ENCODE results near the gene DNM3.

The DNM3 gene

DNA sequence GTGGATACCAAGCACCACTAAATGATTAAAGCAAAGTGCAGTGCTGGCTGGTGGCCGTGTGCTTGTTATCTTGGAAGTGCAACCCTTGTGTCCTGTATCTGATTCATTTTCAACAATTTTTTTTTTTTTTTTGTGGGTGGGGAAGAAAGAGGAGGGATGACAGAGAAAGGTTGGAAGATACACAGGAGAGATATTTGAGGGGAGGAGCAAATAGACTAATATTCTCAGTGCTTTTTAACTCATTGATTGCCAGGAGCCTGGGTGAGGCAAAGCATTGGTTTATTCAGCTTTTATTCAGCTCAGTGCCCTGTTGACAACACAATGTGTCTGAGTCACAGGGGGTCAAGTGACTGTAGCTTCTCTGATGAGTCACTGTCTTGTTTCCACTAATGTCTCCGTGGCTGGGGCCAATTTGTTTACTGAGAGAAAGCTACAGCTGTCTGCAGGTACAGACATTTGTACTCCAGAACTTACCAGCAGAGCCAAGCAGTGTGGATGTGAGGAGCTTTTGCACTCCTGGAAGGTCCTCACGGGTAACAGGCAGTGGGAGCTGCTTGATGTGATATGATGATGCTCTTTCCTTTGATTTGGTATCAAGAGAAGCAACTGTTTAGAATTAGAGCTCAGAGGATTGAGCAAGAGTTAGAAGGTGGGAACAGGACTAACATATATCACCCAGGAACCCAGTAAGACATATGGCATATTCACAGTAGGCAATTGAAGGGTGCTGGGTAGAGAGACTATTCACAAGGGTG, 23.6 kb upstream of the DNM3 start:
- DNase-seq (ENCODE audit: low read depth in 1 of 2, low spot score in 1 of 2) = no peak

DNA sequence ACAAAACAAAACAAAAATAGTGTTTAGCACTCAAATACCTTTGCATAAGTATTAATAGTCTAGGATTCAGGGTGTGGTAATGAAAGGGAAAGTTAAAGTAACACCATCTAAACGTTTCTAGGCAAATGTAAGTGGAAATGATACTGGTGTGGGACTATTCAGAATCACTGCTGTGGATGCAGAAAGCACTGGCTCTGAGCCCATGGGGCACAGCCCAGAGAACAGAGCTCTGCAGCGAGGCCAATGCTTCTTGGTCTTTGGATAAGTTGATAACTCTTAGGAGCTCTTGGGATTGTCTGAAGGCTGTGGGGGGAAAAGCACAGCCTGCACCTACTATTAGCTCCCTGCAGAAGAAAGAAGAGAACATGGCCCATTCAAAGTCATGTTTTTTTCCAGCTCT, 21.4 kb upstream of the DNM3 start:
- DNase-seq (ENCODE audit: low read depth in 1 of 2, low spot score in 1 of 2) = no peak

DNA sequence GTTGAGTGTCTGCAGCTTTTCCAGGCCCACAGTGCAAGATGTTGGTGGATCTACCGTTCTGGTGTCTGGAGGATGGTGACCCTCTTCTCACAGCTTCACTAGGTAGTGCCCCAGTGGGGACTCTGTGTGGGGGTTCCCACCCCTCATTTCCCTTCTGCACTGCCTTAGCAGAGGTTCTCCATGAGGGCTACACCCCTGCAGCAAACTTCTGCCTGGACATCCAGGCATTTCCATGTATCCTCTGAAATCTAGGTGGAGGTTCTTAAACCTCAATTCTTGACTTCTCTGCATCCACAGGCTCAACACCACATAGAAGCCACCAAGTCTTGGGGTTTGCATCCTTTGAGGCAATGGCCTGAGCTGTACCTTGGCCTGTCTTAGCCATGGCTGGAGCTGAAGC, 14.3 kb upstream of the DNM3 start:
- no peak for DNase-seq (ENCODE audit: low read depth in 1 of 2, low spot score in 1 of 2)

DNA sequence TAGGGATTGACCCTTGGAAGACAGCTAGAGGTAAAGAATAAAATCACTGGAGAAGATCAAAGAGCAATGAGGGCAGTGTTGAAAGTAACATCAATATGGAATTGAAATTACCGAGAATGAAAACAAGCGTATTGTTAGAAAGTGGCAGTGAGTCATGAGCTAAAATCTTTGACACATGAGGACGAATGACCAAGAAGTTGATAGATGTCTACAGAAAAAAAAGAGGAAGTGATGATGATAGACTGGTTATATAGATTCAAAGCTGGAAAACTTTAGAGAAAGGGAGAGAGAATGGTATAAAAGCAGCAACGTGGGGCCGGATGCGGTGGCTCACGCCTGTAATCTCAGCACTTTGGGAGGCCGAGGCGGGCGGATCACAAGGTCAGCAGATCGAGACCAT, 12.5 kb upstream of the DNM3 start:
- DNase-seq (ENCODE audit: low read depth in 1 of 2, low spot score in 1 of 2) = no peak

DNA sequence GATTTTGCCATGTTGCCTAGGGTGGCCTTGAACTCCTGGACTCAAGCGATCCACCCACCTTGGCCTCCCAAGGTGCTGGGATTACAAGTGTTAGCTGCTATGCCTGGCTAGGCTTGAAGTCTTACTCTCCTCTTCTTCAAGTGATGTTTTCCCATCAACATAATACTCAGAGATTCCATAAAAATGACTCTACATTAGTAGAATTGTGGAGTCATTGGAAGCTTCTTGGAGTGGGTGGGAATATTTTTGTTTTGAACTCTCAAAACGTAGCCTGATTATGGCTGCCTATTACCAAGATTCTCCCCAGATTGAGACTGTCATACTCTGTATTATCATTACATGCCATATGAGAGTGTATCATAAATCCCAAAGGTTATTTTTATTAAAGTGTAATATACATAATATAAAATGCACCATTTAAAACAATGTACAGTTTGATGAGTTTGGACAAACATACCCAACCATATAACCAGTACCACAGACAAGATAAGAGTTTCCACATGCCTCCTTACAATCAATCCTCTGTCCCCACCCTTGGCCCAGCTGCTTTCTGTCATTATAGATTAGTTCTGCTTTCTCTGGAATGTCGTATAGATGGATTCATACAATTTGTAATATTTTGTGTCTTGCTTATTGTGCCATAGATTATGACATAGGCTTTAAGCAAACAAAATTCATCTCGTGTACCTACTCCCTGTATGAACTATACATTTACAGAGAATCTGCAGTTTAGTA, 8.0 kb upstream of the DNM3 start:
- DNase-seq (ENCODE audit: low read depth in 1 of 2, low spot score in 1 of 2) = no peak

DNA sequence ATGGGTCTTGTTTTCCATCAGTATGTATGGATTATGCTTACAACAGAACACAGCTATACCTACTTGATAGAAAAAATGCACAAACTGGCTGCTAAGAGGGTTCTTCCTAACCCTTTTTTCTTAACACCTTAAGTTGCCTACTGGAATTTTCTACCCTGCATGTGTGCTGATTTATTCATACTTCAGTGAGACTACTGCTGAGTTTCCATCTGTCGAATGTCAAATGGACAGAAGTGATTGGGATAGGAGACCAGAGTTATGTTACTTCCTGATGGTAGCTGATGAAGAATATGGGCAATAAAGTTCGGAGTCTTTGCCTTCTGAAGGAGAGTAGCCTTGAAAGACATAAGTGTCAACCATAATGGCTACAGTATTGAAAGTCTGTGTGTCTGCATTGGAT, 6.5 kb upstream of the DNM3 start:
- no peak for DNase-seq (ENCODE audit: low read depth in 1 of 2, low spot score in 1 of 2)

DNA sequence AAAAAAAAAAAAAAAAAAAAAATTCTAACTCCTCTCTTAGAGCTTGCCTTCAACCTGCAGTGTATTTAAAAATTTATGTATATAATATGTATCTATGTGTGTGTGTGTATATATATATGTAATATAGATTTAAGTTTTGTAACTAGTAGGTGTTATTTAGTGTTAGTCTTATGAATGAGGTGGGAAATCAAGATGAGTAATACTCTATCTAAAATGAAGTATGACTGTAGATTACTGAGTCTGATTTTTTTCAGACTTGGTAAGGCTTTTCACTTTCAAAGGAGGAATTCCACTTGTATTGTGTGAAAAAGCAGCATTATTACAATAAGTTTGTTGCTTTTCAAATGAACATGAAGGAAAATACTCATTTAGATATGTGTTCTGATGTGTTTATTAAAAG, 5.4 kb upstream of the DNM3 start:
- DNase-seq (ENCODE audit: low read depth in 1 of 2, low spot score in 1 of 2) = no peak

DNA sequence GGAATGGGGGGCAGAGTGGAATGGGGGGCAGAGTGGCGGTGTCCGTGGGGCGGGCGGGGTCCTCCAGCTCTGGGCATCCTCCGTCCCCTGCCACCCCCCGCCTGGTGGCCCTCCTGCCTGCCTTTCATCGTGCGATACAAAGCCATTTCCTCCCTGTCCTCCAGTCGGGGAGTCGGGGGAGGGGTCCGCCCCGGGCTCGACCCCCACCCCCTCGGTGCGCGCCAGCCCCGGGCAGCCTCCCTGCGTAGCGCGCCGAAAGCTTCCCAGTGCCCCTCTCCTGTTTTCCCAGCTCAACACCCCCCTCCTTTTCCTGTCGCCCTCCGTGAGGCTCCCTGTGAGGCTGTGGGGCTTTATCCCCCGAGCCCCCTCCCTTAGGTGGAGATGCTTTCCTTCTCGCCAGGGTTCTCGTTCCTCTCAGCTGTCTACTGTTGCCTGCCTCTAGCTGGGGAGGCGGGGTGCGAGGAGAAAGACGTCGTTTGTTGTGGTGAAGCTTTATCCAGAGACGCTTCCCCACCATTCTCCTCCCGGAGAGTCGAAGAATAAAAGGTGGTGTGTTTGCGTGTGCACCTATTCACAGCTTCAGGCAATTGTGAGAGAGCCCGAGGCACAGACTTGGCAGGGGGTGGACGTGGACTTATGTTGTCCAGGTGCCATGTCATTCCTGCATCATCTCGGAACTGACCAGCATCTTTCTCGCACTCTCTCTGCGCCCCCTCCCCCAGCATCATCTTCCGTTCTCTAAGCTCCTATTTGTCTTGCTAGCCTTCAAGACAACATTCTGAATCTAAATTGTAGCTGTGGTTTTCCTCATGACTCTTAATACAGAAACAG, 848 bp downstream of the DNM3 start:
- no peak for DNase-seq (ENCODE audit: low read depth in 1 of 2, low spot score in 1 of 2)

DNA sequence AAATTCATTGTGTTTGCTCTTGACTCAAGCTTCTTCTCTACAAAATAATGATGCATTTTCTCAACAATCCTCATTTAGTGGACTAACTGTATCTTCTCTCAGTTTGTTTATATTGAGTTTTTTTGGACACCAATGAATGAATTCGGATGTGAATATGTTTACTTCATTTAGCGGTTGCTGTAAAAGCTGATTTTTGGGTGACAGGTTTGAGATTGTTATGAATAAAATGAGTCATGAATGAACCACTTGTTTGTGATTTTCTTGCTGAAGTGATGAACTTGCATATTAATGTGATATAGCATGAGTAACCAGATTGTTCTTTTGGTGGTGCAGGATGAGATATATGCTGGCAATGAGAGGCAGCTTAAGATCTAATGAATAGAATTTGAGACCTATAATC, 3.1 kb downstream of the DNM3 start:
- DNase-seq (ENCODE audit: low read depth in 1 of 2, low spot score in 1 of 2) = no peak

DNA sequence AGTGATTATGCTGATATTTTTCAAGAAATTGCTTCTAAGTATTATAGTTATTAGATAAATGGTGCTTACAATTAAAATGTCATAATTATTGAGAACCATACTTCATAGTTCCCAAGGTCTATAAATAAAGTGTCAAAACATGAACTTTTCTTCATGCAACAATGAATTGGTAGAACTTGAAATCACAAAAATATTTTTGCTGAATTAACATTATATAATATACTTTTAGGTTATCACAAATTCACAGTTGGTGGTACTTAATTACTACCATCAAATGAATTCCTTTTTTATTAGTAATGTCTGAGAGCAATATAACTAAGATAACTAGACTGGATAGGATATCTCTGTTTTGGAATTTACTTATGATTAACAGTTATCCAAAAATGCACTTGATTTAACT, 4.7 kb downstream of the DNM3 start:
- DNase-seq (ENCODE audit: low read depth in 1 of 2, low spot score in 1 of 2) = no peak

DNA sequence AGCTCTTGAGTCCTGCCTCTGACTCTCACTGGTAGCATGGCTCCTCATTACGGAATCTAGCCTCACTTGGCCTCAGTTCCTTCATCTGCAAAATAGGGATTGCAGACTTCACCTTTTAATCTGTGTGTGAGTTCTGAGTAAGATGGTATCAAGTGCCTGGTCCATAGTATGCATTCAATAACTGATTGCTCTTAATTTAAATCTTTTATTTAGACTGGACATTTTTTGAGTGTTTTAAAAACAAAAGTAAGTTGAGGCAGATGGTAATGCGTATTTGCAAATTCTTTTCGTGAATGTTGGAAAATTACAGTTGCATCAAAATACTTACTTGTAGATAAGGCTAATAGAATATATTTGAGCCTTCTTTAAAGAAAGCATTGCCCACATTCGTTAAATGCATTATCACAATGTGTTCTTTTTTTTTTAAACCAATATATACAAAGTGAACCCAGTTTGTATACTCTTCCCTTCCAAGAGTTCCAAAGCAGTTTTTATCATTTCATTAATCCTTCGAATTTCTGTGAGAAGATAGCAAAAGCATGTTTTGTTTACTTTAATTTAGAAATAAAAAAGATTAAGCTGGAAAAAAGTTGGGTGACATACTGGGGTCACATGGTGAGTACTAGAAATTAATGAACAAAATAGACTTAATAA, 8.1 kb downstream of the DNM3 start:
- no peak for DNase-seq (ENCODE audit: low read depth in 1 of 2, low spot score in 1 of 2)

DNA sequence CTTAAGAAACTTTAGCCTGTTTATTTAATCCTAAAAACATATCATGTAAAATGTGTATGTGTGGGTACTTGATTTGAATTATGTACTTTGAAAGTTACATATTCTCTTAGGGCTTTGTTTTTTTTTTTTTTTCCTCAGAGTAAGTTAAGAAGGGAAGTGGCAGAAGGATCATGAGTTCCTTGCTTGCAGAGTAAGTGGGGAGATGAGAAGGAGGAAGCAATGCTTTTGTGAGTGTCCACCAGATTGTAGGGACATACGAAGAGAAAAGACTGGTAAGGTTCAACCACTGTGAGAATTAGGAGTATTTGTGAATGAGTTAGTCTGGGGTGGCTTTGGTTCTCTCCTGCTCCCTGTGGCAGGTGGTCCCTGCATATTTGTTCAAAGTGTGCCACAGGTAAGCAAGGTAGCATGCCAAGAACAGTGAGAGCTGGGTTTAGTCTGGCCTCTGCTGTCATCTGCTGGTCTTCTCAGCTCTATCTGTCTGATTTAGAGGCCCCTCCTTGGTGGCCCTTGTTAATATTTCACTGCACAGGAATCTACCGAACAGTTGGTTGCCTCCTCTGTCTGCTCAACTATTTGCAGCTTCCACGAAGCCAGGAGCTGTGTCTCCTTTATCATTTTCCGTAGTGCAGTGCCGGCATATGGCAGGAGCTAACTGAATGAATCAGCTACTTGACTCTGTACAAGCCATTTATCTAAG, 9.5 kb downstream of the DNM3 start:
- DNase-seq (ENCODE audit: low read depth in 1 of 2, low spot score in 1 of 2) = no peak

DNA sequence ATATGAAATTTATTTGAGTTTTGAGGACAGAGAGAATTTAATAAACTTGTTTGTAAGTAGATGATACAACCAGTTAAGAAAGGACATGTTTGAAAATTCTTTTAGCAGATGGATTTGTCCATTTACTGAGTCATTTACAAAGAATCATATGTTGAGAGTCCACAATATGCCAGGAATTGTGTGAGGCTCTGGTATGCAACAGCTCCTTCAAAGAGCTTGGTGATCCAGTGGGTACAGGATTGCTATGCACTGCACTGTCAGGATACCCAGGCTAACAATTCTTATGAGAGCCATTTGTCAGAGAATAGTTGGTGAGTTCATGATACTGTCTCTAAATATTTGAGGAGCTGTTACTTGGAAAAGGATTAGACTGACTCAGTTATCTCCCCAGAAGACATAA, 11.0 kb downstream of the DNM3 start:
- DNase-seq (ENCODE audit: low read depth in 1 of 2, low spot score in 1 of 2) = no peak

DNA sequence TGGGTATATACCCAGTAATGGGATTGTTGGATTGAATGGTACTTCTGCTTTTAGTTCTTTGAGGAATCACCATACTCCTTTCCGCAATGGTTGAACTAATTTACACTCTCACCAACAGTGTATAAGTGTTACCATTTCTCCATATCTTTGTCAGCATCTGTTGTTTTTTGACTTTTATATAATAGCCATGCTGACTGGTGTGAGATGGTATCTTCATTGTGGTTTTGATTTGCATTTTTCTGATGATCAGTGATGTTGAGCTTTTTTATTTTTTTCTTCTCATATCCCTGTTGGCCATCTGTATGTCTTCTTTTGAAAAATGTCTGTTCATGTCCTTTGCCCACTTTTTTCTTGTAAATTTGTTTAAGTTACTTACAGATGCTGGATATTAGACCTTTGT, 14.1 kb downstream of the DNM3 start:
- no peak for DNase-seq (ENCODE audit: low read depth in 1 of 2, low spot score in 1 of 2)

DNA sequence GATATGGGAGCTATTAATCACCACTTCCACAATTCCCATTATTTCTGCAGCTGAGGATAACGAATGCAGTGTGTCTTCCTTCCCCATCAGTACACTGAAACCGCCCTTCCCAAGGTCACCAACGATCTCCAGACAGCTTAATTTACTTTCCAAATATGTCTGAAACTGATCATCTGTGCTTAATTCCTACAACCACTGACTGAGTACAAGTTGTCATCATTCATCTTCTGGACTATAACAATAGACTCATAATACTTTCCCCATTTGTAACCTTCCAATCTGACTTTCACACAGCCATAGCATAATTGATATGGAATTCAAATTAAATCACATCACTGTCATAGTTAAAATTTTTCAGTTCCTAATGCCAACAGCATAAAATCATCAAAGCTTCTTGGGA, 17.4 kb downstream of the DNM3 start:
- DNase-seq (ENCODE audit: low read depth in 1 of 2, low spot score in 1 of 2) = no peak

DNA sequence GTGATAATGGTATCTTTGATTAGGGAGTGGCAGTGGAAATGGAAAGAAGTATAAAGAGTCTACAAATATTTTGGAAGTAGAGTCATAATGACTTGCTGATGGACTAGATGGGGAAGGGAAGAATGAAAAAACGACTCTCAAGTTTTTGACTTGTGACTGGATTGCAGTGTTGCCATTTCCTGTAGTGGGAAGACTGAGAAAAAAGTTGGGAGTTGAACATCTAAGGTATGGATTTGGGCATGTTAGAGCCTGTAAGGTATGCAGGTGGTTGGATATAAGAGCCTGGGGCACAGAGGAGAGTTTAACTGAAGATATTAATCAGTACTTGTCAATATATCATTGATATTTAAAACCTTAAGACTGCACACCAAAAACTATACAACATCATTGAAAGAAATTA, 19.4 kb downstream of the DNM3 start:
- no peak for DNase-seq (ENCODE audit: low read depth in 1 of 2, low spot score in 1 of 2)

DNA sequence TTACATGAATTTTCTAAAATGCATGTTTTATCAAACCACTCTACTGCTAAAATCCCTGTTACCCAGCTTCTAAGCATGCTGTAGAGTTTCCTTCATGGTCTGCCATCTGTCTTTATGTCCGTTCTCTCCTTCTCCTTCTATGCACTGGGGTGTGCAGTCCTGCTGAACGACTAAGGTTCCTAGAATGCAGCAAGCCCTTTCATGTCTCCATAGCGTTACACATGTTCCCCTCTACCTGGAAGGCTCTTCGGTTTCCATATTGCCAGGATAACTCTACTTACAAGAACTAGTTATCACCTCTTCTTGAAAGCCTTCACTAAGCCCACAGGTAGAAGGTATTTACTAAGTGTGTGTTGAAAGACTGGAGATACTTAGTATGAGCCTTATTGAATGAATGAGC, 22.2 kb downstream of the DNM3 start:
- no peak for DNase-seq (ENCODE audit: low read depth in 1 of 2, low spot score in 1 of 2)

DNA sequence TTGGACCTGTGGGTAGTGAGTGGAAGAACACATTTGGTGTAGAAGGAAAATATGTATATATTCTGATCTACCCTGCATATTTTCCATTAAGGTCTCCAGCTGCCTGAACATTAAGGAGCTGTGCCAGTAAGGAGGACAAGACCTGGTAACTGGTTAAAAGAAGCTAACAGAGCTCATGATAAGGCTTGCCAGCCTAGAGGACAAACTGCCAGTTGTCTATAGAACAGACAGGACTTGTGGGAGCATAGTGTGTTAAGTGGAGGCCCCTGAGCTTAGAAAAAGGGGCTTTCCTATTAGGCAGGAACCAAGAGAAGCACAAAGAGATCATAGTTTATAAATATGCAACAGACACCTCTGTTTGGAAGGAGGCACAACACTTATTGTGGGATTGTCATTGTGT, 23.0 kb downstream of the DNM3 start:
- no peak for DNase-seq (ENCODE audit: low read depth in 1 of 2, low spot score in 1 of 2)

DNA sequence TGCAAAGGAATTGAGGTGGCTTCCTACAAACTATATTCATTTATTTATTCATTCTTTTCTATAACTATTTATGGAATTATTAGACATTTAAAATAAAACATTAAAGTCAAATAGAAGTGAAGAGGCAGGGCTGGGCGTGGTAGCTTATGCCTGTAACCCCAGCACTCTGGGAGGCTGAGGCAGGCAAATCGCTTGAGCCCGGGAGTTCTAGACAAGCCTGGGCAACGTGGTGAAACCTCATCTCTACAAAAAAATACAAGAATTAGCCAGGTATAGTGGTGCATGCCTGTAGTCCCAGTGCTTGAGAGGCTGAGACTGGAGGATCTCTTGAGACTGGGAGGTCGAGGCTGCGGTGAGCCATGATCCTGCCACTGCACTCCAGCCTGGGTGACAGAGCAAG, 23.8 kb downstream of the DNM3 start:
- no peak for DNase-seq (ENCODE audit: low read depth in 1 of 2, low spot score in 1 of 2)

DNA sequence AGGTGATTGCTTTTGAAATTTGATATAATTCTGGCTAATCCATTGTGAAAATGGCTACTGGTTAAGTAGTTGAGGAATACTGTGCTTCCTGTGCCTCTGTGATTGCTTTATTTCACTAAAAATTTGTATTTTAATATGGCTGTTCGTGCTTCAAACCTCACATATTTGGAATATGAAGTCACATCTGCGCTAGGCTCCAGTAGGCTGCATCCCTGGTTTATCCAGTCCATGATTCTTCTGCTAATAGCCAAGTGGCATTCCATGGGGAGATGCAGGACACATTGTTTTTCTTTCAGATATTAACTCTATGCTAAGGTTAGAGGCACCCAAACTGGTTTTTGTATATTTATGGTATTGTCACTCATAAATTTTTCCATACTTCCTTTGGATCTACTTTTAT, 25.9 kb downstream of the DNM3 start:
- no peak for DNase-seq (ENCODE audit: low read depth in 1 of 2, low spot score in 1 of 2)

DNA sequence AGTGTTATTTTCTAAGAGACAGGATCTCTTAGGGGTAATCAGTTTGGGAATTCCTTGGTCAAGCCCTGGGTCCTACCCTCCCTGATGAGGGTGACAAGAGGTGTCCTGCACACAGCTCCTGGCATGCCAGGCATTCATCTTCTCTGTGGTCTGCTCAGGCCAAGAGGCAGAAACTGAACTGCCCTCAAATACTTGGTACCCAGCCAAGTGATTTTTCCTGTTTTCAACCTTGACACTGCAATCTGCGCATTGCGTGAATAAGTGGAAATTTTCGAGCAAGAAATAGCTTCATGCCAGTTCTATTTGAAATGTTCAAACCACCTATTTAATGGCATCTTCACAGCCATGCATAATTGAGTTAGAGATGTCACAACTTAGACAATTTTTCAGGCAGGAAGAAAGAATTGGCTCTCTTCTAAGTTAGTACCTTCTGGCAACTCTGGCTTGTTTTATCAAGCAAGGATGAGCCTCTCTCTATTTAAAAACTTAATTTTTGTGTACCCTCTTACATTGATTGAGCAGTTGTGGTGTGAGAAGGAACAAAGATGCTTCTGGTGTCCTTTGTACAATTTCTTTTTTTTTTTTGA, 27.0 kb downstream of the DNM3 start:
- DNase-seq (ENCODE audit: low read depth in 1 of 2, low spot score in 1 of 2) = no peak
